ENCODE measurements around the gene BCAR1. TPM values are rescaled to one million over a fixed set of nuclear protein-coding genes. Genes with fewer than 3 reads are reported as not detected.
A peak's percentile ranks its signal among the peaks of the same experiment; 100 is the strongest.

BCAR1 gene
- total and polyA plus RNA-seq, 2 experiments from 2014 or later, result 37.9 to 140 TPM

DNA sequence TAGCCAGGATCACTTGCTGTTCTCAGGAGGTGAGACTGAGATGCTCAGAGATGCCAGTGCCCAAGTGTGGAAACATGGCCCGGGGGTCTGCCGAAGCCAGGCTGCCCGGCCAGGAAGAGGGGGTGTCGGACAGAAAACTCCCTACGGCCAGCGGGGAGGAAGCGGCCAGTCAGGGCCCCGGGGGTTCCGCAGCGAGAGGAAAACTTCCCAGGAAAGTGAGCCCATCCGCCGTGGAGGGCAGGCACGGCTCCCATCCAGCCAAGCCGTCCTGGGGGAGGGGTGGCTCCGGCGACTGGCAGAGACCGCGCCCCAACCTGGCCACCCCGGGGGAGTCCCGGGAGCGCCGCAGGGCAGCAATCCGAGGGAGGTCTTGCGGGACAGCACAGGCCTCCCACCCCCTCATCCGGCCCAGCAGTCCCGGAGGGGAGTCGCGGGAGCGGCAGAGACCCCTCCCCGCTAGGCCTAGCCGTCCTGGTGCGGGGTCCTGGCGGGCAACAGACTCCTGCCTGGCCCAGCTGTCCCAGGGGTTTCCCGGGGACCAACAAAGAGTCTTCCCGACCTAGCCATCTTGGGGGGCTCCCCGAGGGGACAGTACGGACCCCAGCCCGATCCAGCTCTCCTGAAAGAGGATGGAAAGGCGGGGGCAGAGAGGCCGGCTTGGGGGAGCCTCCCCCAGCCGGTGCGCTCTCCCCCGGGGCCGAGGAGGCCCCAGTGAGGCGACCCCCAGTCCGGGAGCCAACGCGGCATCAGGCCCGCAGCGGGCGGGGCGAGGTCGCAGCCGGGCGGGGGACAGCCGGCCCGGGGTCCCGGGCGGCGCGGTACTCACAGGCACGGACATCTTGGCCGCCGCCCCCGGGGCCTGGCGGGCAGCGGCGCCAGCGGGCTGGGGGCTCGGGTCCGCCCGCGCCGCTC, 13.8 kb upstream of the BCAR1 start:
- no peak overlapping the region for H3K27ac Mint-ChIP-seq
- Histone ChIP-seq H2AFZ (0 out of 2 replicates have a peak overlapping the region, but pooled peaks have one; percentile 38), H3K36me3 (ENCODE audit: insufficient read depth) (no peaks in the 10 kb centered on the region), H3K4me3 (peak overlapping the region; percentile 97), H3K27ac (ENCODE audit: low read depth) (peak overlapping the region; percentile 84), H3F3A (replicated peaks; ENCODE audit: low read depth) (0 out of 2 replicates have a peak, but pooled peaks cover 7% of the 10 kb centered on the region), H3K9me2 (ENCODE audit: insufficient read depth) (no peaks in the 10 kb centered on the region), H4K20me1 (replicated peaks; ENCODE audit: insufficient read depth) (peaks cover 27% of the 10 kb centered on the region), H3K79me2 (replicated peaks; ENCODE audit: insufficient read depth) (peaks cover 53% of the 10 kb centered on the region), H3K4me2 (peak overlapping the region; percentile 97), H3K27me3 (ENCODE audit: insufficient read depth) (no peaks in the 10 kb centered on the region), H3K4me1 (ENCODE audit: insufficient read depth) (peaks cover 30% of the 10 kb centered on the region)
- H3K9me3 Mint-ChIP-seq, result no peaks in the 10 kb centered on the region
- H3K36me3 Mint-ChIP-seq (ENCODE audit: low read depth), result peaks cover 11% of the 10 kb centered on the region; the same call in 2 of the 3 replicates
- peak; percentile 46 for DNase-seq (ENCODE audit: low spot score)
- H3K4me3 Mint-ChIP-seq, result peak overlapping the region; percentile 84
- ATAC-seq, result peak; percentile 18
- TF ChIP-seq NANOG (IDR thresholded peaks at IDR 0.05; ENCODE audit: borderline replicate concordance), result no peak
- TF ChIP-seq, protein P1, sequence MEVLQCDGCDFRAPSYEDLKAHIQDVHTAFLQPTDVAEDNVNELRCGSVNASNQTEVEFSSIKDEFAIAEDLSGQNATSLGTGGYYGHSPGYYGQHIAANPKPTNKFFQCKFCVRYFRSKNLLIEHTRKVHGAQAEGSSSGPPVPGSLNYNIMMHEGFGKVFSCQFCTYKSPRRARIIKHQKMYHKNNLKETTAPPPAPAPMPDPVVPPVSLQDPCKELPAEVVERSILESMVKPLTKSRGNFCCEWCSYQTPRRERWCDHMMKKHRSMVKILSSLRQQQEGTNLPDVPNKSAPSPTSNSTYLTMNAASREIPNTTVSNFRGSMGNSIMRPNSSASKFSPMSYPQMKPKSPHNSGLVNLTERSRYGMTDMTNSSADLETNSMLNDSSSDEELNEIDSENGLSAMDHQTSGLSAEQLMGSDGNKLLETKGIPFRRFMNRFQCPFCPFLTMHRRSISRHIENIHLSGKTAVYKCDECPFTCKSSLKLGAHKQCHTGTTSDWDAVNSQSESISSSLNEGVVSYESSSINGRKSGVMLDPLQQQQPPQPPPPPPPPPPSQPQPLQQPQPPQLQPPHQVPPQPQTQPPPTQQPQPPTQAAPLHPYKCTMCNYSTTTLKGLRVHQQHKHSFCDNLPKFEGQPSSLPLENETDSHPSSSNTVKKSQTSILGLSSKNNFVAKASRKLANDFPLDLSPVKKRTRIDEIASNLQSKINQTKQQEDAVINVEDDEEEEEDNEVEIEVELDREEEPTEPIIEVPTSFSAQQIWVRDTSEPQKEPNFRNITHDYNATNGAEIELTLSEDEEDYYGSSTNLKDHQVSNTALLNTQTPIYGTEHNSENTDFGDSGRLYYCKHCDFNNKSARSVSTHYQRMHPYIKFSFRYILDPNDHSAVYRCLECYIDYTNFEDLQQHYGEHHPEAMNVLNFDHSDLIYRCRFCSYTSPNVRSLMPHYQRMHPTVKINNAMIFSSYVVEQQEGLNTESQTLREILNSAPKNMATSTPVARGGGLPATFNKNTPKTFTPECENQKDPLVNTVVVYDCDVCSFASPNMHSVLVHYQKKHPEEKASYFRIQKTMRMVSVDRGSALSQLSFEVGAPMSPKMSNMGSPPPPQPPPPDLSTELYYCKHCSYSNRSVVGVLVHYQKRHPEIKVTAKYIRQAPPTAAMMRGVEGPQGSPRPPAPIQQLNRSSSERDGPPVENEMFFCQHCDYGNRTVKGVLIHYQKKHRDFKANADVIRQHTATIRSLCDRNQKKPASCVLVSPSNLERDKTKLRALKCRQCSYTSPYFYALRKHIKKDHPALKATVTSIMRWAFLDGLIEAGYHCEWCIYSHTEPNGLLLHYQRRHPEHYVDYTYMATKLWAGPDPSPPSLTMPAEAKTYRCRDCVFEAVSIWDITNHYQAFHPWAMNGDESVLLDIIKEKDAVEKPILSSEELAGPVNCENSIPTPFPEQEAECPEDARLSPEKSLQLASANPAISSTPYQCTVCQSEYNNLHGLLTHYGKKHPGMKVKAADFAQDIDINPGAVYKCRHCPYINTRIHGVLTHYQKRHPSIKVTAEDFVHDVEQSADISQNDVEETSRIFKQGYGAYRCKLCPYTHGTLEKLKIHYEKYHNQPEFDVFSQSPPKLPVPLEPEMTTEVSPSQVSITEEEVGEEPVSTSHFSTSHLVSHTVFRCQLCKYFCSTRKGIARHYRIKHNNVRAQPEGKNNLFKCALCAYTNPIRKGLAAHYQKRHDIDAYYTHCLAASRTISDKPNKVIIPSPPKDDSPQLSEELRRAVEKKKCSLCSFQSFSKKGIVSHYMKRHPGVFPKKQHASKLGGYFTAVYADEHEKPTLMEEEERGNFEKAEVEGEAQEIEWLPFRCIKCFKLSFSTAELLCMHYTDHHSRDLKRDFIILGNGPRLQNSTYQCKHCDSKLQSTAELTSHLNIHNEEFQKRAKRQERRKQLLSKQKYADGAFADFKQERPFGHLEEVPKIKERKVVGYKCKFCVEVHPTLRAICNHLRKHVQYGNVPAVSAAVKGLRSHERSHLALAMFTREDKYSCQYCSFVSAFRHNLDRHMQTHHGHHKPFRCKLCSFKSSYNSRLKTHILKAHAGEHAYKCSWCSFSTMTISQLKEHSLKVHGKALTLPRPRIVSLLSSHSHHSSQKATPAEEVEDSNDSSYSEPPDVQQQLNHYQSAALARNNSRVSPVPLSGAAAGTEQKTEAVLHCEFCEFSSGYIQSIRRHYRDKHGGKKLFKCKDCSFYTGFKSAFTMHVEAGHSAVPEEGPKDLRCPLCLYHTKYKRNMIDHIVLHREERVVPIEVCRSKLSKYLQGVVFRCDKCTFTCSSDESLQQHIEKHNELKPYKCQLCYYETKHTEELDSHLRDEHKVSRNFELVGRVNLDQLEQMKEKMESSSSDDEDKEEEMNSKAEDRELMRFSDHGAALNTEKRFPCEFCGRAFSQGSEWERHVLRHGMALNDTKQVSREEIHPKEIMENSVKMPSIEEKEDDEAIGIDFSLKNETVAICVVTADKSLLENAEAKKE (CRISPR knock-in tag; IDR thresholded peaks at IDR 0.05), result no peak
- TF ChIP-seq, protein P2, sequence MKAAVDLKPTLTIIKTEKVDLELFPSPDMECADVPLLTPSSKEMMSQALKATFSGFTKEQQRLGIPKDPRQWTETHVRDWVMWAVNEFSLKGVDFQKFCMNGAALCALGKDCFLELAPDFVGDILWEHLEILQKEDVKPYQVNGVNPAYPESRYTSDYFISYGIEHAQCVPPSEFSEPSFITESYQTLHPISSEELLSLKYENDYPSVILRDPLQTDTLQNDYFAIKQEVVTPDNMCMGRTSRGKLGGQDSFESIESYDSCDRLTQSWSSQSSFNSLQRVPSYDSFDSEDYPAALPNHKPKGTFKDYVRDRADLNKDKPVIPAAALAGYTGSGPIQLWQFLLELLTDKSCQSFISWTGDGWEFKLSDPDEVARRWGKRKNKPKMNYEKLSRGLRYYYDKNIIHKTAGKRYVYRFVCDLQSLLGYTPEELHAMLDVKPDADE (IDR thresholded peaks at IDR 0.05), result no peak
- TF ChIP-seq STAT1 (IDR thresholded peaks at IDR 0.05; ENCODE audit: unreplicated experiment), result no peak
- TF ChIP-seq, protein P3, sequence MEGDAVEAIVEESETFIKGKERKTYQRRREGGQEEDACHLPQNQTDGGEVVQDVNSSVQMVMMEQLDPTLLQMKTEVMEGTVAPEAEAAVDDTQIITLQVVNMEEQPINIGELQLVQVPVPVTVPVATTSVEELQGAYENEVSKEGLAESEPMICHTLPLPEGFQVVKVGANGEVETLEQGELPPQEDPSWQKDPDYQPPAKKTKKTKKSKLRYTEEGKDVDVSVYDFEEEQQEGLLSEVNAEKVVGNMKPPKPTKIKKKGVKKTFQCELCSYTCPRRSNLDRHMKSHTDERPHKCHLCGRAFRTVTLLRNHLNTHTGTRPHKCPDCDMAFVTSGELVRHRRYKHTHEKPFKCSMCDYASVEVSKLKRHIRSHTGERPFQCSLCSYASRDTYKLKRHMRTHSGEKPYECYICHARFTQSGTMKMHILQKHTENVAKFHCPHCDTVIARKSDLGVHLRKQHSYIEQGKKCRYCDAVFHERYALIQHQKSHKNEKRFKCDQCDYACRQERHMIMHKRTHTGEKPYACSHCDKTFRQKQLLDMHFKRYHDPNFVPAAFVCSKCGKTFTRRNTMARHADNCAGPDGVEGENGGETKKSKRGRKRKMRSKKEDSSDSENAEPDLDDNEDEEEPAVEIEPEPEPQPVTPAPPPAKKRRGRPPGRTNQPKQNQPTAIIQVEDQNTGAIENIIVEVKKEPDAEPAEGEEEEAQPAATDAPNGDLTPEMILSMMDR (conservative IDR thresholded peaks at IDR 0.05; ENCODE audit: low read depth in 2 of 2), result no peak
- TF ChIP-seq EZH2phosphoT487 (IDR thresholded peaks at IDR 0.05; ENCODE audit: unreplicated experiment), result no peak
- no peak for TF ChIP-seq ZNF114 (CRISPR knock-in tag; IDR thresholded peaks at IDR 0.05)
- TF ChIP-seq CREB1 (CRISPR knock-in tag; IDR thresholded peaks at IDR 0.05; ENCODE audit: low read depth), result no peak
- TF ChIP-seq EZH2 (IDR thresholded peaks at IDR 0.05; ENCODE audit: low read depth, unreplicated experiment), result no peak
- TF ChIP-seq JUNB (IDR thresholded peaks at IDR 0.05; ENCODE audit: unreplicated experiment), result no peak
- no peak for TF ChIP-seq POLR2AphosphoS5 (IDR thresholded peaks at IDR 0.05; ENCODE audit: low read depth)
- TF ChIP-seq, protein P4, sequence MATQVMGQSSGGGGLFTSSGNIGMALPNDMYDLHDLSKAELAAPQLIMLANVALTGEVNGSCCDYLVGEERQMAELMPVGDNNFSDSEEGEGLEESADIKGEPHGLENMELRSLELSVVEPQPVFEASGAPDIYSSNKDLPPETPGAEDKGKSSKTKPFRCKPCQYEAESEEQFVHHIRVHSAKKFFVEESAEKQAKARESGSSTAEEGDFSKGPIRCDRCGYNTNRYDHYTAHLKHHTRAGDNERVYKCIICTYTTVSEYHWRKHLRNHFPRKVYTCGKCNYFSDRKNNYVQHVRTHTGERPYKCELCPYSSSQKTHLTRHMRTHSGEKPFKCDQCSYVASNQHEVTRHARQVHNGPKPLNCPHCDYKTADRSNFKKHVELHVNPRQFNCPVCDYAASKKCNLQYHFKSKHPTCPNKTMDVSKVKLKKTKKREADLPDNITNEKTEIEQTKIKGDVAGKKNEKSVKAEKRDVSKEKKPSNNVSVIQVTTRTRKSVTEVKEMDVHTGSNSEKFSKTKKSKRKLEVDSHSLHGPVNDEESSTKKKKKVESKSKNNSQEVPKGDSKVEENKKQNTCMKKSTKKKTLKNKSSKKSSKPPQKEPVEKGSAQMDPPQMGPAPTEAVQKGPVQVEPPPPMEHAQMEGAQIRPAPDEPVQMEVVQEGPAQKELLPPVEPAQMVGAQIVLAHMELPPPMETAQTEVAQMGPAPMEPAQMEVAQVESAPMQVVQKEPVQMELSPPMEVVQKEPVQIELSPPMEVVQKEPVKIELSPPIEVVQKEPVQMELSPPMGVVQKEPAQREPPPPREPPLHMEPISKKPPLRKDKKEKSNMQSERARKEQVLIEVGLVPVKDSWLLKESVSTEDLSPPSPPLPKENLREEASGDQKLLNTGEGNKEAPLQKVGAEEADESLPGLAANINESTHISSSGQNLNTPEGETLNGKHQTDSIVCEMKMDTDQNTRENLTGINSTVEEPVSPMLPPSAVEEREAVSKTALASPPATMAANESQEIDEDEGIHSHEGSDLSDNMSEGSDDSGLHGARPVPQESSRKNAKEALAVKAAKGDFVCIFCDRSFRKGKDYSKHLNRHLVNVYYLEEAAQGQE (IDR thresholded peaks at IDR 0.05; ENCODE audit: unreplicated experiment), result no peak
- H3K27me3 Mint-ChIP-seq (ENCODE audit: insufficient read depth, low read depth, poor library complexity), result peaks cover 17% of the 10 kb centered on the region
- H3K4me1 Mint-ChIP-seq, result peaks cover 46% of the 10 kb centered on the region
